GM13977 (cell line): Measurements from ENCODE around the gene PLCG1.

Experiments used
- DNase-seq: peaks from one replicate; pipeline ENCODE4 v3.0.0; 2012; ENCODE audit warnings: low spot score
- in situ Hi-C: fragments of 300-500 bp; cut with MboI; formaldehyde crosslinking; loops from one replicate; pipeline ENCODE4 v1.12.0; 2022; ENCODE audit warnings: low sequenced_read_pairs, low pct_unique_long_range_greater_than_20kb, mixed read lengths, inconsistent platforms; ENCODE audit not compliant: unreplicated experiment
- TF ChIP-seq, protein P1 (sequence below): IDR thresholded peaks from 2 replicates; pipeline ENCODE4 v1.5.1; 2012; ENCODE audit warnings: mild to moderate bottlenecking, control low read depth; ENCODE audit not compliant: insufficient read depth; ENCODE audit errors: extremely low read depth, missing control alignments

PLCG1 gene

DNA sequence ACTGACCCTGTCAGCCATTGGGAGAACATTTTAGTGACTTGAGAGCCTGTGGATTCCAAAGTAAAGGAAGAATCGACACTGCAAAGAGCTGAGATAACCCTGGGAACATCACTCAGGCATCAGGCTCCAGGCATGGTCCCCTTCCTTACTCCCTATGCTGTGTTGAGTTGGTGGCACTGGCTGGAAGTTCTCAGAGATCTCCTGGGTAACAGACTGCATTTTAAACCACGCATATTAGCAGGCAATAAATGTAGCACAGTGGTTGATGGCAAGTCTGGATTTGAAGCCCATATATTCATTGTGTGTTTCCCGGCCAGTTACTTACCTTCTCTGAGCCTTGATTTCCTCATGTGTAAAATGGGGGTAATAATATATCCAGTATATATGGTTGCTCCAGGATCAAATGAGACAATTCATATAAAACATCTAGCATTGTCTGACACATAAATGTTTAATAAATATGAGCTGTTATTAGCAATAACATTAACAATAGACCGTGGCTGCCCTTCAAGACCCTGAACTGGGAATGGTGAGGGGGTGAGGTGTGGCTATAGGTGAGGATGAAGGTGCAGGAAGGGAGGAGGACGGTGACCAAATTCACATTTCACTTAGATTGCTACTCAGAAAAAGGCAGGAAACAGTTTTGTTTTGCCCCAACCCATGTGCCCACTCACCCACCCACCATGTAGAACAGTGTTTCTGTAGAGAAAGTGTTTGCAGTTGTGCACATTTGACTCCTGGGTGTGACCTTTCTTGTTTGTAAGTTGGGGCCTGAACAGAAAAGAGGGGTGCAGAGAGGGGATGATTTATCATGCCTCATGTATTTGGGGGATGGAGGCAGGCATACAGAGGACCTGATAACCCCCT, 2.1 kb downstream of the PLCG1 start:
- in situ Hi-C loops, result no loop called here
- TF ChIP-seq, protein P1, sequence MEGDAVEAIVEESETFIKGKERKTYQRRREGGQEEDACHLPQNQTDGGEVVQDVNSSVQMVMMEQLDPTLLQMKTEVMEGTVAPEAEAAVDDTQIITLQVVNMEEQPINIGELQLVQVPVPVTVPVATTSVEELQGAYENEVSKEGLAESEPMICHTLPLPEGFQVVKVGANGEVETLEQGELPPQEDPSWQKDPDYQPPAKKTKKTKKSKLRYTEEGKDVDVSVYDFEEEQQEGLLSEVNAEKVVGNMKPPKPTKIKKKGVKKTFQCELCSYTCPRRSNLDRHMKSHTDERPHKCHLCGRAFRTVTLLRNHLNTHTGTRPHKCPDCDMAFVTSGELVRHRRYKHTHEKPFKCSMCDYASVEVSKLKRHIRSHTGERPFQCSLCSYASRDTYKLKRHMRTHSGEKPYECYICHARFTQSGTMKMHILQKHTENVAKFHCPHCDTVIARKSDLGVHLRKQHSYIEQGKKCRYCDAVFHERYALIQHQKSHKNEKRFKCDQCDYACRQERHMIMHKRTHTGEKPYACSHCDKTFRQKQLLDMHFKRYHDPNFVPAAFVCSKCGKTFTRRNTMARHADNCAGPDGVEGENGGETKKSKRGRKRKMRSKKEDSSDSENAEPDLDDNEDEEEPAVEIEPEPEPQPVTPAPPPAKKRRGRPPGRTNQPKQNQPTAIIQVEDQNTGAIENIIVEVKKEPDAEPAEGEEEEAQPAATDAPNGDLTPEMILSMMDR, result no peak
- DNase-seq, result no peak

DNA sequence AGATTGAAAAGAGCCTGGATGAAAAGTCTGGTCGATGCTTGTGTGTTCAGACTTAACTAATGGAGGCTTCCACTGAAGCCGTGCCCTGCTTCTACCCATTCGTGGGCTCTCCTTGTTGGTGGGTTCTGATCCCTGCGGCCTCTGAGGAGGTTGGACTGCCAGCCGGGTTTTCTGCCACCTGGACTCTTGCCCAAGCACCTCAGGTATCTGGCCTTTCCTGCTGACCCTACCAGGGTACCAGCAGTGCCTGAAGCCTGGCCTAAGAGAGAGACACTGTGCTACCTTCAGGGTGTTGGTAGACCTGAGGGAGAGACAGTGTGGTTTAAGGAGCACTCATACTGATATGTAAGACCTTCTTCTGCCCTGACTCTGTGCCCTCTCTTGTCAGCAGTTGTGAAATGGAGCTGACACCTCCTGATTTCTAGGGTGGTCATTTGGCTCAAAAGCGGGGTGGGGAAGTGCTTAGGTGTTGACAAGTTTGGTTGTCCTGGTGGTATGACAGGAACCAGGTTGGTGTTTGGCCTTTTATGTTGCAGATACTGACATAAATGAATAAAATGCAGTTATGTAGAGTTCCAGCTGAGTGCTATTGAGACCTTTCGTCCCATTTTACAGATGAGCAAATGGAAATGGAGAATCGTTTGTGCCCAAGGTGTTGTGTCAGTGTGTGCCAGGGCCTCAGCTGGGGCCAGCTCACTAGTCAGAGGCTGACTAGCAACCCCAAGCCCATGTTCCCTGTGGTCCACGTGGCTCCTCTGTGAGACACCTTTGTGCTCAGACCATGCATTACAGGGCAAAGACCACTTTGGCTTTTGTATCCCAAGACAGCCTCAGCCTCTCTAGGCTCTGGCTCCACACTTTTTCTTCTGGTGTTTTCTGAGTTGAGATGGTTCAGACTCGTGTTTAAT, 3.1 kb downstream of the PLCG1 start:
- TF ChIP-seq, protein P1, result no peak
- in situ Hi-C loops, result no loop called here
- no peak for DNase-seq

DNA sequence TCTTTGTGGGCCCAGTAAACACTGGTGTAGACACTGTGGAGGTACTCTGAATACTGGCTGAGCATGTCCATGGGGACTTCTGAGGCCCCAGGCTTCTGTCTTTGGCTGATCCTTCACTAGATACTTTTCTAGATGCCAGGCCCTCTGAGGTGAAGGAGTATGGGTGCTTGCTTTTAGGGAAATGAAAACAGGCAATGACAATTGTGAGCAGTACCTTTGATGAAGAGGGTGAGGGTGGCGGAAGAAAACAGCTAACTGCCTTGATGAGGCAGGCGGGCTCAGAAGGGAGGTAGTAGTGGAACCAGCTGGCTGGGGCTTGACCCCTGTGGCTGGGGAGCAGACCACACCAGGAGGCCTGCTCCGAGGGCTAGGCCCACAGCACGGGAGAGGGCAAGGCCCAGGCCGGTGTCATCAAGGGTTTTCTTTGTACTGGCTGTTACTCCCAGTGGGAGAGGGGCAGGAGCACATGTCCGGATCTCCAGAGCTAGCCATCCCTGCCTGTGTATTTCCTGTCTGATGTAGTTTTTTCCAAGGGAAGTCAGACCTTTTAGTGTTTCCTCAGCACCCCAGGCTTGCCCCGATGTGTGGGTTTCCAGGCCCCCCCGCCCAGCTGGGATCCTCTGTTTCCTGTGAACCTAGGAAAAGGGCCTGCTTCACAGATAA, 3.9 kb downstream of the PLCG1 start:
- TF ChIP-seq, protein P1, result no peak
- no peak for DNase-seq
- in situ Hi-C loops, result no loop called here

DNA sequence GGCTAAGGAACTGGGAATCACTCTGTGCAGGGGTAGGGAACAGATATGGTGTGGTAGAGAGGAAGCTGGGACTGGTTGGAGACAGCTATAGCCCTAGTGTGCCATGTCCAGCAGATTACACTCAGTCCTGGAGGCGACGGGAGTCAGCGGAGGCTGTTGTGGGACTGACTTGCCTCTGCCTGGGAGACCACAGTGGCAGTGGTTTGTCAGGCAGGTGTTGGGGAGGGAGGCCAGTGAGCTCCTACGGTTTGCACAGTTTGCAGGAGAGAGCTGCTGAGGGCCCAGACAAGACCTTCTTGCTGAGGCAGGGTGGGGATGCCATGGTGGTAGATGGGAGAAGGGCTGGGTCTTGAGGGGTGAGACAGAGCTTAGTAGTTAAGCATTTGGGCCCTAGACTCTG, 4.9 kb downstream of the PLCG1 start:
- in situ Hi-C loops, result no loop called here
- TF ChIP-seq, protein P1, result no peak
- no peak for DNase-seq

DNA sequence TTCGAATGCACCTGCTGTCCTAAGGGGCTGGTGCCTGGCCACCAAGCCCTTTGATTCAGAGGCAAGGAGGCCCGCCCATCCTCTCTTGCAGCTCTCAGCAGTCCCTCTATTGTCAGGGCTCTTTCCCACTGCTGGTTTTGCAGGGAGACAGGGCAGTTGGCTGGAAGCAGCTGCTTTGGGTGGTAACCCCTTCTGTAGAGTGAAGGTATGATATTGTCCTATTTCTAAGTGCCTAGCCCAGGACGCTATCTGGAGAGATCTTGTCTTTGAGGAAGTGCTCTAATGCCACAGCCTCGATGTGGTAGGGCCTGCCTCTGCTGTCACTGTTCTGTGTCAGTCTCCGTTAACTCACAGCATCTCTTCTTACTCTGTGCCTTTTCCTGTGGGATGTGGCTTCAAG, 5.6 kb downstream of the PLCG1 start:
- no peak for DNase-seq
- TF ChIP-seq, protein P1, result no peak
- in situ Hi-C loops, result no loop called here

DNA sequence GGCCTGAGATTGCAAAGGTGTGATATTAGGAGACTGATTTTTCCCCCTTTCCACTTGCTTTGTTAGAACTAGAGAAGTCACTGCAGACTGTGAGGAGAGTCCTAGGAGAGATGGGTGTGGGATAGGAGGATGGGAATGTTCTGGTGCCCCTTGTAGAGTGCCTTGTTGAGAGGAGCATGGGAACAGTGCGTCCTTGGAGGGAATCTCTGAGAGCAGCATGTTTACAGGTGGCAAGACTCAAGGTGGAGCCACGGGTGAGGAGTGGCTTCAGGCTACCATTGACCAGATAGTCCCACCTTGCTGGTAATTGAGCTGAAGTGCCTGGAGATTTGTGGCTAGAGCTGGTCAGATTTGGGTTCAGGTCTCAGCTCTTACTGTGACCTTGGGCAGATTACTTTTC, 6.0 kb downstream of the PLCG1 start:
- no peak for DNase-seq
- TF ChIP-seq, protein P1, result no peak
- in situ Hi-C loops, result no loop called here
